HEK293T (cell line): ENCODE measurements around the gene TEX2.

Source experiments
- ARNT ChIP-seq: fragments of 450-650 bp; IDR thresholded peaks from 2 replicates; pipeline ENCODE4 v1.6.1; 2017; ENCODE audit warnings: mild to moderate bottlenecking
- BHLHE40 ChIP-seq: fragments of 450-650 bp; IDR thresholded peaks from 2 replicates; pipeline ENCODE4 v1.6.1; 2016; ENCODE audit warnings: mild to moderate bottlenecking, moderate library complexity, borderline replicate concordance
- CTBP1 ChIP-seq: fragments of 450-650 bp; IDR thresholded peaks from 2 replicates; pipeline ENCODE4 v1.6.1; 2016; ENCODE audit warnings: borderline replicate concordance
- ELF4 ChIP-seq: fragments of 450-650 bp; IDR thresholded peaks from 2 replicates; pipeline ENCODE4 v1.6.1; 2017; ENCODE audit warnings: antibody characterized with exemption
- FOXK2 ChIP-seq: fragments of 450-650 bp; IDR thresholded peaks from 2 replicates; pipeline ENCODE4 v1.6.1; 2016; ENCODE audit warnings: mild to moderate bottlenecking
- FOXM1 ChIP-seq: fragments of 450-650 bp; IDR thresholded peaks from 2 replicates; pipeline ENCODE4 v1.6.1; 2017; ENCODE audit warnings: mild to moderate bottlenecking, borderline replicate concordance
- LEF1 ChIP-seq: fragments of 450-650 bp; IDR thresholded peaks from 2 replicates; pipeline ENCODE4 v1.6.1; 2017; ENCODE audit warnings: mild to moderate bottlenecking, borderline replicate concordance
- NFRKB ChIP-seq: fragments of 450-650 bp; IDR thresholded peaks from 2 replicates; pipeline ENCODE4 v1.6.1; 2016; ENCODE audit warnings: mild to moderate bottlenecking, moderate library complexity
- SP1 ChIP-seq: fragments of 450-650 bp; IDR thresholded peaks from 2 replicates; pipeline ENCODE4 v1.6.1; 2017
- SUZ12 ChIP-seq: fragments of 450-650 bp; IDR thresholded peaks from 2 replicates; pipeline ENCODE4 v1.6.1; 2016; ENCODE audit warnings: mild to moderate bottlenecking

DNA sequence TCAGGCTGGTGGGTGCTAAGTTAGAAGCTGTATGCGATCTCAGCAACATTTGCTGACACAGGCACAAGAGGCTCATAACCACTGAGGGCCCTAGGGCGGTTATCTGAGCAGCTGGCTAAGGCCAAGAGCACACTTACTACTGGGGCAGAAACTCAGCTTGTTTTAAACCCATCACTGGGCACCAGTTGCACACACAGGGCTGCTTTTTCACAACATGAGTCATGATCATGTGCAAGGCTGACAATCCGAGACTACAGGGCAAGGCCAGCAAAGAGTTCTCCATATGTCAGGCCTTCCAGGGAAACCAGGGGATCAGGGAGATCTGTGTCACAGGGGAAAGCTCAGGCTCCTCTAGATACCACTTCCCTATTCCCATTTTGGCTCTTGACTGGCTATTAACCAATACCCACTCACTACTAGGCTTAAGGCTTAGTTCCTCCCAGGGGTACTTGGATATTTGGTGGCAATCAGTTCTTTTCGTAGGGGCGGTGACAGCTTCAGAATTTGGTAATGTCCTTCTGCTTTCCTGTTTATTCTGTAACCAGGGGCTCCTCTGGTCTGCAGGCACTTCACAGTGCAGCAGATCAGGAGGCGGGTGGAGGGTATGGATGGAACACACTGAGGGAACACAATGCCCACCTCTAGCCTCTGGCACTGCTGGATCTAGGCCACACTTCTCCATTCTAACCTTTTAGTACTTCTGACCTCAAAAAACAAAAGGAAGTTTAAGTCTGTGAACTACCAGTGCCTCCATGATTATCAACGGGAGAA is 88.2 kb downstream of the TEX2 start:
- TF ChIP-seq ELF4 (no peak), NFRKB (no peak), FOXM1 (no peak), SP1 (no peak), SUZ12 (no peak), ARNT (no peak), LEF1 (no peak), BHLHE40 (no peak), FOXK2 (no peak), CTBP1 (no peak)
